Chondrocyte (in vitro differentiated cells): ENCODE data around the gene OR2W3. TPM values are rescaled to one million over a fixed set of nuclear protein-coding genes. Genes with fewer than 3 reads are reported as not detected.

Source experiments
- DNase-seq: peaks from one replicate; pipeline ENCODE4 v3.0.0; 2021; ENCODE audit warnings: mixed read lengths, low spot score
- H3K27ac Mint-ChIP-seq: one replicate; pipeline ENCODE4 v1.8.0; 2021; ENCODE audit warnings: mild to moderate bottlenecking, moderate library complexity, mixed read lengths; ENCODE audit not compliant: unreplicated experiment
- H3K27me3 Mint-ChIP-seq: 2 replicates; pipeline ENCODE4 v1.8.0; 2021; ENCODE audit warnings: low read depth, mixed read lengths
- H3K36me3 Mint-ChIP-seq: 2 replicates; pipeline ENCODE4 v1.8.0; 2021; ENCODE audit warnings: low read depth, mixed read lengths
- H3K4me1 Mint-ChIP-seq: 2 replicates; pipeline ENCODE4 v1.8.0; 2021; ENCODE audit warnings: low read depth, mild to moderate bottlenecking, mixed read lengths
- H3K4me3 Mint-ChIP-seq: one replicate; pipeline ENCODE4 v1.8.0; 2021; ENCODE audit warnings: mild to moderate bottlenecking, moderate library complexity, mixed read lengths; ENCODE audit not compliant: unreplicated experiment
- H3K9me3 Mint-ChIP-seq: 2 replicates; pipeline ENCODE4 v1.8.0; 2021; ENCODE audit warnings: low read depth, mixed read lengths
- total RNA-seq: library from RNA; stranded (reverse); gene quantifications from 3 replicates; pipeline ENCODE4 v1.2.1, GENCODE V29; 2021
- TF ChIP-seq, protein P1 (sequence below): fragments of 200-600 bp; sonication (generic); IDR thresholded peaks from 2 replicates; pipeline ENCODE4 v1.5.0; 2021; ENCODE audit warnings: antibody characterized with exemption, mild to moderate bottlenecking, moderate library complexity

OR2W3 gene
- total RNA-seq, 1 donor from 2014 or later: not detected

DNA sequence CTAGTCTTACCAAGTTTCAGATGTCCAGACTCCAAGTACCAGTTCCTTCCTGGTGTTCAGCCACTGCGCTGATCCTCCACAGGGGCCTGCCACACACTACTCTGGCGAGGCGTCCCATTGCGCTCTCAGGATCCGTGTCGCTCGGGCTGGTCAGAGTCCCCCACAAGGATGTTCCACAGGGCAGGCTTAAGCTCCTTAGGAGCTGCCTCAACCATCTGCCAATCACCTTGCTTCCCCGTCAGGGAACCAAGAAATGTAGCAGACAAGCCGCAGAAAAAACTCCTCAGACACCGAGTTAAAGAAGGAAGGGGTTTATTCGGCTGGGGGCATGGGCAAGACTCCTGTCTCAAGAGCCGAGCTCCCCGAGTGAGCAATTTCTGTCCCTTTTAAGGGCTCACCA, 9.8 kb downstream of the OR2W3 start:
- DNase-seq: no peak
- no peak overlapping the region for H3K27ac Mint-ChIP-seq
- TF ChIP-seq, protein P1, sequence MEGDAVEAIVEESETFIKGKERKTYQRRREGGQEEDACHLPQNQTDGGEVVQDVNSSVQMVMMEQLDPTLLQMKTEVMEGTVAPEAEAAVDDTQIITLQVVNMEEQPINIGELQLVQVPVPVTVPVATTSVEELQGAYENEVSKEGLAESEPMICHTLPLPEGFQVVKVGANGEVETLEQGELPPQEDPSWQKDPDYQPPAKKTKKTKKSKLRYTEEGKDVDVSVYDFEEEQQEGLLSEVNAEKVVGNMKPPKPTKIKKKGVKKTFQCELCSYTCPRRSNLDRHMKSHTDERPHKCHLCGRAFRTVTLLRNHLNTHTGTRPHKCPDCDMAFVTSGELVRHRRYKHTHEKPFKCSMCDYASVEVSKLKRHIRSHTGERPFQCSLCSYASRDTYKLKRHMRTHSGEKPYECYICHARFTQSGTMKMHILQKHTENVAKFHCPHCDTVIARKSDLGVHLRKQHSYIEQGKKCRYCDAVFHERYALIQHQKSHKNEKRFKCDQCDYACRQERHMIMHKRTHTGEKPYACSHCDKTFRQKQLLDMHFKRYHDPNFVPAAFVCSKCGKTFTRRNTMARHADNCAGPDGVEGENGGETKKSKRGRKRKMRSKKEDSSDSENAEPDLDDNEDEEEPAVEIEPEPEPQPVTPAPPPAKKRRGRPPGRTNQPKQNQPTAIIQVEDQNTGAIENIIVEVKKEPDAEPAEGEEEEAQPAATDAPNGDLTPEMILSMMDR: no peak
- H3K4me1 Mint-ChIP-seq: peaks cover 7% of the 10 kb centered on the region
- no peak overlapping the region for H3K4me3 Mint-ChIP-seq
- H3K9me3 Mint-ChIP-seq: peaks cover 32% of the 10 kb centered on the region
- H3K36me3 Mint-ChIP-seq: no peaks in the 10 kb centered on the region
- H3K27me3 Mint-ChIP-seq: no peaks in the 10 kb centered on the region

- Mint-ChIP-seq H3K9me3 (peaks cover 38% of the 10 kb centered on the region), H3K27ac (no peak overlapping the region), H3K36me3 (no peaks in the 10 kb centered on the region), H3K27me3 (no peaks in the 10 kb centered on the region), H3K4me1 (peaks cover 7% of the 10 kb centered on the region), H3K4me3 (no peak overlapping the region)
- DNase-seq: no peak
- TF ChIP-seq, protein P1: no peak
Measured at GRCh38 chr1:247905910-247906503, 10.6 kb downstream of the OR2W3 start.

- DNase-seq: no peak
- Mint-ChIP-seq H3K27me3 (no peaks in the 10 kb centered on the region), H3K36me3 (no peaks in the 10 kb centered on the region), H3K9me3 (peaks cover 37% of the 10 kb centered on the region), H3K4me3 (no peak overlapping the region), H3K27ac (peak overlapping the region; percentile 5), H3K4me1 (peaks cover 7% of the 10 kb centered on the region)
- TF ChIP-seq, protein P1: no peak
Measured at GRCh38 chr1:247906504-247907047, 11.2 kb downstream of the OR2W3 start.

- no peaks in the 10 kb centered on the region for H3K36me3 Mint-ChIP-seq
- TF ChIP-seq, protein P1: no peak
- no peak overlapping the region for H3K27ac Mint-ChIP-seq
- no peaks in the 10 kb centered on the region for H3K27me3 Mint-ChIP-seq
- peaks cover 38% of the 10 kb centered on the region for H3K9me3 Mint-ChIP-seq
- H3K4me1 Mint-ChIP-seq: peaks cover 7% of the 10 kb centered on the region
- DNase-seq: no peak
- no peak overlapping the region for H3K4me3 Mint-ChIP-seq
Measured at GRCh38 chr1:247908766-247909165, 13.4 kb downstream of the OR2W3 start.

- DNase-seq: no peak
- no peak overlapping the region for H3K27ac Mint-ChIP-seq
- no peaks in the 10 kb centered on the region for H3K27me3 Mint-ChIP-seq
- no peaks in the 10 kb centered on the region for H3K36me3 Mint-ChIP-seq
- no peaks in the 10 kb centered on the region for H3K4me1 Mint-ChIP-seq
- H3K4me3 Mint-ChIP-seq: no peak overlapping the region
- peaks cover 33% of the 10 kb centered on the region for H3K9me3 Mint-ChIP-seq
- TF ChIP-seq, protein P1: no peak
Measured at GRCh38 chr1:247913786-247914185, 18.4 kb downstream of the OR2W3 start.
